Activated gamma-delta T cell (primary cell): ENCODE data around the gene ATXN7L3B.
"Not testable (repeated sequence)": the region's sequence is repeated elsewhere in the genome, so short reads cannot be mapped to it uniquely, and the experiment has no call there.

ENCODE experiments used
- DNase-seq: peaks from one replicate; lab custom pipeline; 2025; lab: John Stamatoyannopoulos, UW
- total RNA-seq, 2 donors: gene quantifications; one replicate each; lab custom pipeline; 2026; lab: John Stamatoyannopoulos, UW

ATXN7L3B gene, protein sequence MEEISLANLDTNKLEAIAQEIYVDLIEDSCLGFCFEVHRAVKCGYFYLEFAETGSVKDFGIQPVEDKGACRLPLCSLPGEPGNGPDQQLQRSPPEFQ
- 194 to 211 reads per million in 2 donors for total RNA-seq

DNA sequence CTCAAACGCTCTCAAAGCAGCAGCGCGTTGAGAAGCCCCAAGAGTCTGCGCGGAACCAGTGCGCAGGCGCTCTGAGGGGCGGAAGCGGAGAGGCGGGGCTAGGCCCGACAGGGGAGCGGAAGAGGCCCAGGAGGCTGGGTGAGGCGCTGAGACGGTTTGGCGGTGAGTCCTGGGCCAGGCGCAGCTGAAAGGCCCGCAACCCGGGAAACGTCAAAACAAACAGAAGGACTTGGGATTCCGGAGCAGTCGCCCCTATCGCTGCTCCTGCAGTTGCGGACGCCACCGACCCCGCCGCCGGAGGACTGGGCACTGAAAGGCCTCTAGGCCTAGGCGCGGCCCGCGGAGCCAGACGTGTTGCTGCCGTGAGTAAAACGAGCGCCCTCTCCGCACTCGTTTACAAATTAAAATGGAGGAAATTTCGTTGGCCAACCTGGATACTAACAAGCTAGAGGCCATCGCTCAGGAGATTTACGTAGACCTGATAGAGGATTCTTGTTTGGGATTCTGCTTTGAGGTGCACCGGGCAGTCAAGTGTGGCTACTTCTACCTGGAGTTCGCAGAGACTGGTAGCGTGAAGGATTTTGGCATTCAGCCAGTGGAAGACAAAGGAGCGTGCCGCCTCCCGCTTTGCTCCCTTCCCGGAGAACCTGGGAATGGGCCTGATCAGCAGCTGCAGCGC is at the start of gene ATXN7L3B:
Gene ATXN7L3B, plus strand, starts transcription at position 129 of the 679 bp plus-strand sequence. Its CDS starts 278 bp downstream, at position 407.
- peak; percentile 92 for DNase-seq

DNA sequence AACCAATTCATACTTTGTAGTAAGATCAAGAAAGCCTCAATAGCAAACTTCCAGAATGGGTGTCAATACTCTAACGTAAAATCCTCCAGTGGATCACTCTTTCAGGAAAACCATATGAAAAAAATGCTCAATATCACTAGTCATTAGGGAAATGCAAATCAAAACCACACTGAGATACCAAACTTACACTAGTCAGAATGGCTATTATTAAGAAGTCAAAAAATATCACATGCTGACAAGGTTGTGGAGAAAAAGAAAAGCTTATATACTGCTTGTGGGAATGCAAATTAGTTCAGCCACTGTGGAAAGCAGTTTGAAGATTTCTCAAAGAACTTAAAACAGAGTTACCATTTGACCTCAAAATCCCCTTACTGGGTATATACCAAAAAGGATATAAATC is 49.5 kb upstream of the ATXN7L3B start:
- DNase-seq = no peak

DNA sequence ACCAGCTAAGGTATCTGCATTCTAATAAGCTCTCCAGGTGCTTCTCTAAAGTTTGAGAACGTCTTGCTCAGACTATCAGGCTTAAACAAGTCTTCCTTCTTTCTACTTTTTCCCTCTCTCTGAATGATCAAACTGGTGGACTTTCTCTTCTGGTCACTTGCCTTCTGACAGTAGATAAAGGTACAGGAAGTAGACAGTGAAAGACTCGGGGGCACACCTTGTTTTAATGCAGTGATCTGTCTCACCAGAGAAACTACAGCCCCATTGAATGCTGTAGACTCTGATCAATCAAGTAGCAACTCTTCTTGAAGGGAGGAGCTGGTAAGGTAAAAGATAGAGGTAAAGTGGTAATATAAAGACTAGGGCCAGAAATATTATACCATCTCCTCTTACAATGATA is 48.1 kb upstream of the ATXN7L3B start:
- no peak for DNase-seq

DNA sequence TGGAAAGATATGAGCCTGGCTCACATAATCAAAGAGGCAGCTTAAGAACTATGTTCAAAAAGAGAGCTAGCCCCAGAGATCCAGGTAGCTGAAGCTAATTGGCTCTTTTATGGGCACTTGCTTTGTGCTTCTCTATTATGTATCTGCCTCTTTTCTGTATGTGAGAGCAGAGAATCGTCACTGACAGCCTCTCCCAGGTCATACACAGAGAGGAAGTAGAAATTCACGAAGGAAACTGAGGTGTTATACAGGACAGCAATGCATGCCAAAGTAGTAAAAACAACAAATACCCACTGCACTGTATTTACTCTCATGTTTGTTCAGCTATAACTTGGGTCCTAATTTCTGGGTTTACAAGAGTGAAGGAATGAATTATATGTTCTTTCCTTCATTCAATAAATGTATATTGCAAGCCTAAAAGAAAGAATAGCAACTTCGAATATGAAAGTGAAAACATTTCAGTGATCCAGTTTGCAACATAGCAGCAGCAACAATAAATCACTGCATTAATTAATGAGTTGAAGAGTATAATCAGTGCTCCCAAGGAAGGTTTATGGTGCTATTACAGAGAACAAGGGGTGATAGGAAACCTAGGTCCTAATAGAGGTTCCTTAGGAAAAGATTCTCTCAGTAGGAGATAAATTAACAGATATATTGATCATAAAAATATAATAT is 47.1 kb upstream of the ATXN7L3B start:
- DNase-seq = no peak

DNA sequence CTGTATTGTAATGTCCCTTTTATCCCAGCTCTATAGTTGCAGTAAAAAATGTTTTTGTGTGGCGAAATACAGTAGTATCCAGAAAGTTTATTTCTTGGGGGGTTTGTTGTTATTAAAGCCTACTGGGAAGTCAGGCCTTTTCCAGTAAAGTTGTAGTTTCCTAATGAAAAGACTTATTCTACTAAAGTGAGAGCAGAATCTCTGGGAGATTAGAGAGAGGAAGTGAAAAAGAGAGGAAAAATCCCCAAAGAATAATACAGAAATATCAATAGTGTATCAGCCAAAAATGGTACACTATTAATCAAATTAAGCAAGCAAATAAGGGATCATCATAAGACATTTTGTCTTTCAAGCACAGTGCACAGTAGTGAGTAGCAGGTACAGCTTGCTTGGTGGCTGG is 46.3 kb upstream of the ATXN7L3B start:
- DNase-seq = no peak

DNA sequence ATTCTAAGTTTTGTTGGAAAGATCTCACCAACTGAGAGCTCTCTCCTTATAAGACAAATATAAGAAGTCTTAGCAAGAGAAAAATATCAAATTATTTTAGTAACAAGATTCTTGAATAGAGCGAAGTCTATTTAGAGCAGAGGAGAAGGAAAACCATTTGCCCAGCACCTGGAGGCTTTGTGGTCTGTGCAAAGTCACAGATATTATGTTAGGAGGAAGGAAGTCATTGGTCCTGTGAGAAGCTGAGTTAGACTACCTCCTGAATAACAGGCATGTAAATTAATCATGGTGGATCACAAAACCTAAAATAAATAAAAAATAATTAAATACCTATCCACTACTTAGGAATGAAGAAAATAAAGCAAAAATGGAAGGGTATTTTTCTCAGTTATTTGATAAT is 38.4 kb upstream of the ATXN7L3B start:
- no peak for DNase-seq

DNA sequence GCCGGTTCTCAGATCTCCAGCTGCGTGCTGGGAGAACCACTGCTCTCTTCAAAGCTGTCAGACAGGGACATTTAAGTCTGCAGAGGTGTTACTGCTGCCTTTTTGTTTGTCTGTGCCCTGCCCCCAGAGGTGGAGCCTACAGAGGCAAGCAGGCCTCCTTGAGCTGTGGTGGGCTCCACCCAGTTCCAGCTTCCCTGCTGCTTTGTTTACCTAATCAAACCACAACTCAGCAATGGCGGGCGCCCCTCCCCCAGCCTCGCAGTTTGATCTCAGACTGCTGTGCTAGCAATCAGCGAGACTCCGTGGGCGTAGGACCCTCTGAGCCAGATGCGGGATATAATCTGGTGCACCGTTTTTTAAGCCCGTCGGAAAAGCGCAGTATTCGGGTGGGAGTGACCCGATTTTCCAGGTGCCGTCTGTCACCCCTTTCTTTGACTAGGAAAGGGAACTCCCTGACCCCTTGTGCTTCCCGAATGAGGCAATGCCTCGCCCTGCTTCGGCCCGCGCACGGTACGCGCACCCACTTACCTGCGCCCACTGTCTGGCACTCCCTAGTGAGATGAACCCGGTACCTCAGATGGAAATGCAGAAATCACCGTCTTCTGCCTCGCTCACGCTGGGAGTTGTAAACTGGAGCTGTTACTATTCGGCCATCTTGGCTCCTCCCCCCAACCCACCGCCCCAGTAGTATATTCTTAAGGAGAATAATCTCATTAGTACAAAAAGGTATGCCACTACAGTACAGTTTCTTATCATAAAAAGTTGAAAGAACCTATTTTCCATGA is 28.6 kb upstream of the ATXN7L3B start:
- not testable (repeated sequence) for DNase-seq

DNA sequence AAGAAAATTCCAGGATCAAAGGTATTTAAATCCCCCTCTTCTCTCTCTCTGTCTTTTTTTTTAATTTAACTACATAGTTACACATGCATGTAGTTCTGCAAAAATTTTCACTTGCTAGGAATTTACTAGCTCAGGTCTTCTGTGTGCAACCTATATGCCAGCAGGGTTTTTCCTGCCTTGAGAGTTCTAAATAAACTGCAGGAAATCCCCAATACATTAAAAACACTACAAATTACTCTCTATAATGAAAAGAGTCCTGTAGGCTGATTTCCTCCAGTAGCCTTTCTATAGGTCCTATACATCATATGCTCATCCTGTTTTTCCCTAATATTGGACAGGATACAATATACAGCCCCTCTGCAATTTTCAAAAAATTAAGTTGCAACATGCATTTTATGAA is 27.7 kb upstream of the ATXN7L3B start:
- DNase-seq = no peak

DNA sequence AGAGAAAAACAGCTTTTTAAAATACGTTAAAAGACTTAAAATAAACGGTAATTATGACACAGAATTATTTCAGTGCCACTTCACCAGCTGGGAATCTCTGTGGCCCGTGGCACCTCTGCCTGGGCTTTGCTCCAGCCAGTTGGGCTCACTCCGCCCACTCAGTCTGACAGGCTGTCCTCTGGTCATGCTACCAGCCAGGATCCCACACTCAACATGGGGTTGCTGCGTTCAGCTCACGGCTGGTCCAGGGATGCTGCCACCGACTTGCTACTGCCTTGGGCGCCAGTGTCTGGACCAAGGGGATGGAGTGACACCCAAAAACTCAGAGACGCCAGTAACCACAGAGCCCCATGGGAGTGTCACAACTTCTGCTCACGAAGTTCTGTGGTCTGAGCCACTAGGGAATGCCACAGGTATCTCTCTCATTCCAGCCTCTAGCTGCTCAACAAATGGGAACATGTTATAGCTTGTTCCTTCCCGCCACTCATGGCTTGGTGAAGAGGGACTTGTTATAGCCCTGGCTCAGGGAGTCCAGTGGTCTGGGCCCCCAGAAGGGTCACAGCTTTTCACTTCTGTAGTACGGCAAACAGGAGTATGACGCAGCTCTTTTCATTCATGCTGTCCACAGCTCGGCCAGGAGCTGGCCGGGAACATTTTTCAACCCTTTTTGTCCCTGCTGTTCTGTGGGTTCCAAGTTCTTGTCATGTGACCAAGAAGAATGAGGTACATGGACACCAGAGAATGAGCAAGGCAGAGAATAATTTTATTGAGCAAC is 23.4 kb upstream of the ATXN7L3B start:
- DNase-seq = no peak

DNA sequence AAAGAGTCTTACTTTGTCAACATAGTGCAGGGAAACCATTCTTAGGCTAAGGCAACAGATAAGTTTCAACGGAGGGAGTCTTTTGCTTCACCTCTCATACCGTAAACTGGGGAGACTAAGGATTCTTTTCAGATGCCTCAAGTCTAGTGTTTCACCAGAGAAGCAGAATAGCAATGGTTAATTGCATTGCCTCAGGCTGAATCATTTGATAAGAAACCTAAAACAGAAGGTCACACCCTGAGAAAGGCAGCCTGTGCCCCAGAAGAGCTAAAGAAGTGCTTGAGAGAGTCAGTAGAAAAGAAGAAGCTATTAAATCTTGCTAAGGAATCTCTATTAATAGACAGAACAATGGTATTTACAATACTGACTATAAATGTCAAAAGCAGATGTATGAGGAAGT is 21.8 kb upstream of the ATXN7L3B start:
- DNase-seq = no peak

DNA sequence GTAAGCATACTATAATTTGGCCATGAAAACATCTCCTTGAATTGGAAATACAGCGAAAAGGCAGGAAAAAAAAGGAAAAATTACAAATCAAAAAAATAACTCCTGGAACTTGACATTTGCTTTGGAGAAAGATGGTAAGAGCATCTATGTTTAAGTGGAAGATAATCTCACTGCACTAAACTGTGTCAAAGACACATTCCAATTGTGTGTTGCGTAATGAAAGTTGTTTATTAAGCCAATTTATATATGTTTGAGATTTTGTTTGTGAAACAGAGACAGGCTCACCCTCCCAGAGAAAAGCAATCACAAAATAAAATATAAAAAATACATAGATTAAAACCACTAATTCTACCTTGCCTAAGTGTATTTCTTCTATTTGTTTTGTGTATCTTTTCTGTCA is 11.1 kb upstream of the ATXN7L3B start:
- DNase-seq = no peak

DNA sequence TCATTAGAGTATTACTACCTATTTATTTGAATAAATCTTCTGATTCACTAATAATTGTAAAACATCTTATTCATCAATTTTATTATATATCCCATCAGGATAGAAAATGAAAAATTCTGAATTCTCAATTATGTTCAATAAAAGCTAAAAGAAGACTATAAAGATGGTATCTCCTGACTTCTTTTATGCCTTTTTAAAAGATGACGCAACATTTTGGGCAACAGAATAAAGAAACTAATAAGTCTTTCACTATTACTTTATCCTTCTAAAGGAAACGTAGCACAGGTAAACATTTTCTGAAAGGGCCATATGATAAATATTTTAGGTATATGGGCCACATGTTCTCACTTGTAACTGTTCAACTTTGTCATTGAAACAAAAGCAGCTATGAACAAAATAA is 10.1 kb upstream of the ATXN7L3B start:
- no peak for DNase-seq

DNA sequence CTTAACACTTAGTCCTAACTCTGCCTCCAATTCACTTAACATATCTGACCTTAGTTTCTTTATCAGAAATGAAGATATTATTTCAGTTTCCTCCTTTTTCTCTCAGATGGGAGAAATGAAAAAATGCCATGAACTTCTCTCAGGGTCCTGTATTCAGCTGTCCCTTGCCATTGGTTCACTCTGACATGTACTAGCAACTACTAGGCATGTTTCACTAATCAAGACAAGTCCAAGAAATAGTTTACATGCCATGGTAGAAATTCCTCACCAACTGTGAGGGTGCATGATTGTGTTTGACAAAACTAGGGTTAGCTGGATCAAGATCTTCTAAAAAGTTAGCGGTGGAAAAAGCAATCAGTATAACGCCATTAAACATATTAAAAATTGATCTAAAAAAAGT is 7.0 kb upstream of the ATXN7L3B start:
- DNase-seq = no peak

DNA sequence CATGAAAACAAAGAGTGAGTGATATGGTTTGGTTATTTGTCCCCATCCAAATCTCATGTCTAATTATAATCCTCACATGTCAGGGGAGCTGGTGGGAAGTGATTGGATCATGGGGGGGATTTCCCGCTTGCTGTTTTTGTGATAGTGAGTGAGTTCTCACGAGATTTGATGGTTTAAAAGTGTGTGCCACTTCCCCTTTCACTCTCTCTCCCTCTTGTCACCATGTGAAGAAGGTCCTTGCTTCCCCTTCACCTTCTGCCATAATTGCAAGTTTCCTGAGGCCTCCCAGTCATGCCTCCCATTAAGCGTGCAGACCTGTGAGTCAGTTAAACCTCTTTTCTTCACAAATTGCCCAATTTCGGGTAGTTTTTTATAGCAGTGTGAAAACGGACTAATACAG is 2.1 kb upstream of the ATXN7L3B start:
- no peak for DNase-seq

DNA sequence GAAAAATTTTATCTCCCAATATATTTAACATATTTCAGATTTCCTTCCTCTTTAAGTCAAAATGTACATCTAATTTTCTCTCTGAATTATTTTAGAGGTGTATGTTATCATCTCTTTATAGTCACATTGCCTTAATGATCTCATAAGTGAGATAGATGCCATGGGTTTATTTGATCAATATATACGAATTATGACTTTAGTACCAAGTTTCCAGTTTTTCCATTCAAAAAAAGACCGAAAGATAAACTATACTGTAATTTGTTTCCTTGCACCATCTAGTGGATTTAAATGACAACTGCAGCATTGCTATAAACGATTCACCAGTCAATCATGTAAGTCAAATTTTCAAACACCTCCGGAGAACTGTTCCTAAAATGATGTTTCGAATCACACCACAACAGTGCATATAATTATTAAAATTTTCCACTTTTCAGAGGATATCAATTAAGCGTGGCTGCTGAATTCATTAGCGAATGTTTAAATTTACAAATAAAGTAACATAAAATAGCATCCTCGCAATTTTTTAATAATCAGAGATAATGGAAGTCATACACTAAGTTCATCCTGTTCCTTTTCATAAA is 419 bp upstream of the ATXN7L3B start:
- no peak for DNase-seq

DNA sequence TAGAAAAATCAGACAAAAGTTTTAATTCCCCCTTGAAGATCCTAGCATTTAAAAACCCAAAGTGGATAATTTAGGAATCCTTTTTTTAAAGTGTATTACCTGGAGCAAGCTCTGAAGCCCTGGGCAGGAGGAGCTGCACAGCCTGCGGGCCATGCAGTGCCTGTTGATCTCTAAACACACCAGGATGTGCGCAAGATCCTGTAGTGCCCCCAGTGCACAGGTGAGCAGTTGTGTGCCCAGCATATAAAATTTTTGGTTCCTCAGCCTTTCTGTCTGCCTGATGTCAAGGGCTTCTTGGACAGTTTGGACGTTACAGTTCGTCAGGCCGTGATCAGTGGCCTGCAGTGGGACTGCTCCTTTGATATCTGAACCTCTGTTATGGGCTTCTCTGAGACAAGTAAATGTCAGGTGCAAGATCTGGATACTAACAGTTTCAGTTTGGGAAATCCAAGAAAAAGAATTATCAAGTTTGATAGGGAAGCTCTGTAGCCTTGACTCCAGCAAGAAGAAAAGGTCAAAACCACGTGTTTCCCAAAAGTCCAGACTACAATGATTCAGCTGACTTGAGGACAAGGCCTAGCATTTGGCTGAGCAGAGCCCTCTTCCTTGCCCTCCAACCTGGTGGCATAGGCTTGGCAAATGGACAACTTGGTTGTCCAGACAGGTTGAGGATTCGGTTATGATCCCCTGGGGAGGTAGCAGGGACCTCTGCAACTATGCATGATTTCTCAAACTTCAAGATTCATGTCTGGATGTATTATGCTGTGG is 1.0 kb downstream of the ATXN7L3B start:
- DNase-seq = no peak

DNA sequence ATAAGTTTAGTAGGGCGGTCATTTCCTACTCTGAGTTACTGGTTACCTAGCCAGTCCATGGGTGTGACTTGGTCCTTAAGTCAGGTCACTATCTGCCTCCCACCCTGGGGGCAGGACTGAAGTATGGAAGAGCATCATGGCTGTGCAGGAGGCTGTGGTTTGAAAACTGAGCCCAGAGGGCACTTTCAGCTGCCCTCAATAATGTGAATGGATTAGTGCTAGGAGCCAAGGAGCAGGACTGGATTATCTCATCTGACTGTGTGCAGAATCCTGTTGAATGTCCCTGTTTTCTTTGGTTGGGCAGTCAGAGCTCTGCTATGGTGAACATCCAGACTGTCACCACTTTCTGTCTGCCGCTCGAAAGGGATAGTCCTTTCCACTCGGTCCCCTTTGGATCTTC is 1.6 kb downstream of the ATXN7L3B start:
- no peak for DNase-seq

DNA sequence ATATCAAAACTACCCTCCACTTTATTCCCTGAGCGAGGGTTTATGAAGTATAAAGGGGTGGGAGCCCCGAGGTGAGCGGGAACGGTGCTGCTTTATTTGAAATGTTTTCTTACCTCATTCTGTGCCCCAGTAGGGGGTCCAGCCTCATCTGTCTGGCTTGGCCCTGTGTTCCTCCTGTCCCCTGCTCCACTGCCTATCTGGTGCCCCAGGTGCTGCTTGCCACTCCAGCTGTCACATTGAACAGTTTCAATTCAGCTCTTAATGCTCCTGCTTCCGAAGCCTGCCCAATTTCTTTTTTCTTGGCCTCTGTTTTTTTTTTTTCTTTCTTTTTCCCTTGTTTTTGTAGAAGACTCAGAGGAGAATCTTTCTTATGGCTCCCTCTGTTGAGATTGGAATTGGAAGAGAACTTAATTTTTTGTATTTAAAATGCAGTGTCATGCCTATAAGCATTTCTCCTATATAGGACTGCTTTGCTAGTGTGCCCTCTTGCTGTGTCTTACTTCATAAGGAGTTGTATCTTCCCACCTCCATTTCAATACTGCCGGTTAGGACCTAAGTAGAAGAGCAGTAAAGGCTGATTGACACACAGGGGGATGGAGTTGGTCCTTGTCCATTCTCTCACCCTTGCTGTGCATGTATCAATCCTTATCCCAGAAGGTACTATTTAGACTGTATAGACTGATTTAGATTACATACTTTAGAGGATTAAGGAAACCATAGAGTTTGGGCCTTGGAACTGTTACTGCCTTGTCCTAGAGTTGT is 2.3 kb downstream of the ATXN7L3B start:
- DNase-seq = no peak

DNA sequence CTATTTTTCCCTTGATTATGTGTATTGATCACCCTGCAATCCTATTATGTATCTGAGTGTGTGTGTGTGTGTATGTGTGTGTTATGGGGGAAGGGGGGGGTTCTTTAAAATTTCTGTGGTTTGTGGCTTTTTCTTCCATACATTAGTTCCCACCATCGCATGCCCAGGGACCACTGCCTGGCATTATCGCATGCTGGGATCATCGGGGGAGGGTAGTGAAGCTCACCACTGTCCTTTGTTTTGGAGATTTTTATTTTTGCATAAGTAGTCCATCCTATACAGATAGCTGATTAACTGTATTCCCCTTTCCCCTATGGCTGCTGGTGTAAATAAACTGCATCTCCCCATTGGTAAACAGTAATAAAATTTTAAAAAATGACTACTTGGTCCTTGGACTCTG is 3.4 kb downstream of the ATXN7L3B start:
- DNase-seq = no peak

DNA sequence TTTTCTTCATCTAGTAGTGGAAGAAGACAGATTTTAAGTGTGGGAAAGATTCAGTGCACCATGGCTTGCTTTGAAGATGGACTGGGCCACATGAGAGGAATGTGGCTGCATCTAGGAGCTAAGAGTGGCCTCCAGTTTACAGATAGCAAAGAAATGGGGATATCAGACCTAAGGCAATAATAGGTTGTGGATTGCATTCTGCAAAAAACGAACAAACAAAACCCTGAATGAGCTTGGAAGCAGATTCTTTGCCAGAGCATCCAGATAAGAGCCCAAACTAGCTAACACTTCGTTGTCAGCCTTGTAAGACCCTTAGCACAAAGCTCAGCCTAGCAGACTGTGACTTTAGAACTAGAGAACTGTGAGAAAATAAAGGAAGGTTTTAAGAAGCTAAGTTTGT is 9.6 kb downstream of the ATXN7L3B start:
- no peak for DNase-seq
